Right hindlimb (tissue), 1 donor: Measurements from ENCODE around the gene MBP.

Experiments used
- DNase-seq: peaks from one replicate; pipeline ENCODE4 v3.0.0-alpha.2; 2018

The MBP gene

GRCh38 chr18:77016936-77017335 lies 115.6 kb downstream of the MBP start:
- no peak for DNase-seq

GRCh38 chr18:77015771-77016710 lies 116.5 kb downstream of the MBP start:
- no peak for DNase-seq

DNA sequence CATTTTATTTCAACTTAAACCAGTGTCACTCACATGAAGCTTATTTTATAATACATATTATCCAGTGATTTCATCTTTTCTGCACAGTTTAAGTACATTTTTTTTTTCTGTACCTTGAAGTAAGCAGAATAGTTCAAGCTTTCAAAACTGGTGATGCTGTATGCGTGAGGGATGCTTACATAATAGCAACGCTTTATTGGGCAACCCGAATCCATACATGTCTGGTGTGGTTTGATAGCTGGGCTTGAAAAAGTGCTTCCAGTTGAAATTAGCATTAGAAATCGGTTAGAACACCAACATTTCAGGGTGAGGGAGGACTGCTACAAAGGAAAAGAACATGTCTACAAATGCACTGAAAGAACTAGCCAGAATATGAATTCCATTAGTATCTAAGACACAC lies 117.4 kb downstream of the MBP start:
- DNase-seq = no peak

GRCh38 chr18:77014538-77014937 lies 118.0 kb downstream of the MBP start:
- DNase-seq = no peak

DNA sequence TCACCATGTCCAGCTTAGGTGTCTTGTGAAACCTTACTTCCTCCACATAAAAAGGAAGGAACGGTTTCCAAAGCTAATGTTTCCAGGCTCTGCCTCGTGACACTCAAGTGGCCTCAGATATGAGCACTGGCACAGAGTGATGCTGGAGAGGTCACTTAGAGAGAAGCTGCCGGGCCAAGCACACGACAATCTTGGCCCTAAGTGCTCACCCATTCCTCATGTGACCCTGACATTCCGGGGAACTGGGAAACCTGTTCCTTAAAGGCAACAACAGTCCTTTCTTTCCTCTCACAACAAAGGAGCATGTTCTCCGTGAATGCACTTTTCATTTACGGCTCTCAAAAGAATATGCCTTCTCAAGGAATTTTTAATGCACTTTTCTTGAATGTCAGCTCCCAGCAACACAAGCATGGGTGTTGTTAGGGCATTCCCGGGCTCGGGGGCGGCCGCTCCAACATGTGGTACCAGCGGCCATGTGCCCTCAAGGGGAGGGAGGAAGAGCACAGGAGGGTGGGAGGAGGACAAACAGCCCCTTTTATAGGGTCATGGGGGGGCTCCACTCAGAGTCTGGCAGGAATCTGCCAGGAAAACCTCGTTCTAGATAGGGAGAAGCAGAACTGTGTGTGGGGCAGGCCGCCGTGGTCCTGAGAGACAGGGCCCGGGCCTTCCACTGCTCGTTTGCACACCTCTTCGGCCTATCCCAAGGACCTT lies 118.6 kb downstream of the MBP start:
- DNase-seq = no peak

GRCh38 chr18:77012806-77013541 lies 119.6 kb downstream of the MBP start:
- no peak for DNase-seq

DNA sequence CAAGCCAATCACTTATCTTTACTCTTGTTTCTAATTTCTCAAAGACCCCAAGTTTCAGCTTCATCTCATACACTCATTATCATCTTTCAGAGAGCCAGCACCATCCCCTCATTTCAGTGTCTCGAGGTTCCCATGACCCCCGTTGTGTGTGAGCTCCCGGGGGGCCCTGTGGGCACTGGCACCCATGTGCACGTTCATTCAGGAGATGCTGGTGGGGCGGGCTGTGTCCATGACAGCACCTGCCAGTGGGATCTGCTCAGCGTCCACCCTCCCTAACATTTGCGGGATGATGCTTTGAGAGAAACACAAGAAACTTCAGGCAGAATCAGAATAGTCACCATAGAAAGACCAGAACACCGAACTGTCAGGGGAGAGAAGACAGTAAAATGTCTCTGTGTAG lies 120.5 kb downstream of the MBP start:
- no peak for DNase-seq

DNA sequence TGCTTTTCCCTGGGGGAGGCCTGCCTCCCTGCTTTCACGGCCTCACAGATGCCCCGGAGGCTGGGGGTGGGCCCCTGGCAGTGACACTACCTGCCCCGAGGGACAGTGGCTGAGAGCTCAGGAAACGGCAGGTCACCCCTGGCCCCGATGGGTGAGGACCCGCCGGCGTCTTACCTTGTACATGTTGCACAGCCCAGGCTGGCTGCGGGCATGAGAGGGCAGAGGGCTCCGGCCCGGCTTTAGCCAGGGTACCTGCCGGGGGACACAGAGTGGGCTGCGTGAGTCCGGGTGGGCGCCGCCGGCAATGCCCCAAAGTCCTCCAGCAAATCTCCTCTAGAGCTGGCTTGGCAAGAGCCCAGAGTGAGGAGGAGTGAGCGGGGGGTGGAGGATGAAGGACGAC lies 122.9 kb downstream of the MBP start:
- DNase-seq = no peak

DNA sequence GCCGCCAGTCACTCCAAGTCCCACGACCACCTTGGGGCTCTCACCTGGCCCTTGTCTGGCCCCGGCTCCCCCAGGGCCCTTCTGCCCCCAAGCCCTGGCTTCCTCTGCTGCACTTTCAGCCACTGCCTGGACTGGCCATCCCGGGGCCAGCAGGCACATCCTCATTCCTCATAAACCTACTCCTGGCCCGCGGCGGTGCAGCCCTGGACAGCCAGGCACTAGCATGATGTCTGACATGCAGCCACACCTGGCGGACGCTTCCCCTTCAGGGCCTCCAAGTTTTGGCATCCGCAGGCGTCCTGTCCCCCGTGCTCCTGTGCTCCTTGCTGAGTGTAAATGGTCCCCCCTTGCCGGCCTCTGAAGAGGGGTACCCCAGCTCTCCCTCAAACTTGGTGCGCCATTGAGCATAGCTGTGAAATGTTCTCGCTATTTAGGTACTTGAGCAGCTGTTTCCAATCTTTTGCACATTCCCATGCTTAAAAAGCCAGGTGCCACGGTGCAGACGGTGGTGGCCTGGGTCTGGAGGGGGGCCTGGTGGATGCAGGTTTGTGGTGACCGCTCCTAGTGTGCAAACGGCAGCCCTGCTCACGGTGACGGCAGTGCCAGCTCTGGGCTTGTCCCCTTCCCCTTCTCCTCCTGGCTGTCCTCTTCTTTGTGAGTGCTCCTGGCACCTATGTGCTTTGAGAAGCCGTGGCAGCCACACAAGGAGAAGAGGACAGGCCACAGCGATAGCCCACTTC lies 123.8 kb downstream of the MBP start:
- no peak for DNase-seq

GRCh38 chr18:77008006-77008405 lies 124.6 kb downstream of the MBP start:
- no peak for DNase-seq

DNA sequence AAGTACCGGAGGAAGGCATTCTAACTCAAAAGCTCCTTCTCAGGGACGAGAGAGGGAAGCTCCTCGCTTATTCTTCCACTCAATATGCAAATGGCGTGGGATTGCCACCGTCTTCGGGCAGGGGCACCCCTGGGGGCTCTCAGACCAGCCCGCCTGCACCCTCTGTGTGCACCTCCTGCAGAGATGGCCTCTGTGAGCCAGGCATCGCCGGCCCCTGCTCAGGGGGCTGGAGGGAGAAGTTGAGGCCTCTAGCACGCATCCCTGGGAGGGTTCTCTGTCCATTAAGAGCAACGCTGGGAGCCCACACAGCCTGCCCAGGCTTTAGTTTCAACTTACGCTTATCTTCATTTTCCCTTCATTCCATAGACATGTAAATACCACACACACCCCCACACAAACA lies 125.3 kb downstream of the MBP start:
- no peak for DNase-seq

DNA sequence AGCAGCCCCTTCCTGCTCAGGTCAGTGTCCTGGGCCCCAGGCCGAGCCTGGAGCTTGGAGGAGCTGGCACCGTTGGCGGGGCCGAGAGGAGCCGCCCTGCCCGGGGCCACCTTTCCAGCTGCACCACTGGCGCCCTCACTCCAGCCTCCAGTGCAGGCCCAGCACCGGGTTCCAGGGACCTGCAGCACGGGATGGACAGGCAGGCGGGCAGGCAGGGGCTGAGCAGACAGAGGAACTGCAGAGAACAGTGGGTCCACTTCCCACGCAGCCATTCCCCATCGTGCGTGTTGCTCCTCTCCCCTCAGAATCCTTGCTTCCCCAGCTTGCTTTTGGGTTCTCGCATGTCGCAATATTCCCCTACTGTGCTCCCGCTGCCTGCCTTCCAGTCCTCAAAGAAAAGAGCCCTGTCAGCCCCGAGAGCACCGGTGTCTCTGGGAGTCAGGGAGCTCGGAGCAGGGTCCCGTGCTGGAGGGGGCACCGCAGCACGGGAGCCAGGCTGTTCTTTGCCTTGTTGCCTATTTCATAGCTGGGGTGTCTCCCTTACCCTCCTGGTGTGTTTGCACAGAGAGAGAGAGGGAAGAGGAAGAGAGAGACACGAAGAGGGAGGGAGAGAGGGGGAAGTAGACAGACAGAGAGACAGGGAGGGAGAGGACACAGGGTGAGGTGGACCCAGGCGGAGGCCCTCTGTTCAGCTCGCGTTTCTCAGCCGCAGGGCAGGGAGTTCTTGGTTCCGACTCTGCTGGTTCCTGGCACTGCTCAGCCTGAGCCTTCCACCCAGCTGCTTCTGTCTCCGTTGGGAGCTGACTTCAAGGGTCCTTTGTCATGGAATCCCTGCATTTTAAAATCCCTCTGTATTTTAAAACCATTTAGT lies 126.0 kb downstream of the MBP start:
- no peak for DNase-seq

DNA sequence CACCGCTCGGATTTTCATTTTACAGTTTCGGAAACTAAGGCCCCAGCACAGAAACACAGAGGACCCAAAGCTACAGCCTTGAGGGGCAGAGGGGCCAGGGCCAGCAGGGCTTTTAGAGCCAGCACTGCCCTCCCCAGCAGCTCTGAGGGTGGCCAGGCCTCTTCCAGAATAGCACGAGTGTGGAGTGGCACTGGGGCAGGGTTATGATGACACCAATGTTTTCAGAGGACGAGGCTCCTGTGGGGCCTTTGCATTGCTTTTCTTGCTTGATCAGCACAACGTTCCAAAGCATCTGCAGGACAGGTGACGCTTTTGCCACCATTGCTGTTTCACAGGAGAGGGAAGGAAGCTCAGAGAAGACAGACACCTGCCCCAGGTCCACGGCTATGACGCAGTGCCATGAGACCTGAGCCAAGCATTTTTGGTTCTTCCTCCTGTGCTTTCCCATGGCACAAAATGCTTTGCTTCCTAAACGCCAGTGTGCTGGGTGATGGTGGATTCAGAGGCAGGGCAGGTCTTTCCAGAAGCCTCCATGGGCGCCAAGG lies 126.9 kb downstream of the MBP start:
- DNase-seq = no peak

GRCh38 chr18:77004555-77005380 lies 127.8 kb downstream of the MBP start:
- no peak for DNase-seq

DNA sequence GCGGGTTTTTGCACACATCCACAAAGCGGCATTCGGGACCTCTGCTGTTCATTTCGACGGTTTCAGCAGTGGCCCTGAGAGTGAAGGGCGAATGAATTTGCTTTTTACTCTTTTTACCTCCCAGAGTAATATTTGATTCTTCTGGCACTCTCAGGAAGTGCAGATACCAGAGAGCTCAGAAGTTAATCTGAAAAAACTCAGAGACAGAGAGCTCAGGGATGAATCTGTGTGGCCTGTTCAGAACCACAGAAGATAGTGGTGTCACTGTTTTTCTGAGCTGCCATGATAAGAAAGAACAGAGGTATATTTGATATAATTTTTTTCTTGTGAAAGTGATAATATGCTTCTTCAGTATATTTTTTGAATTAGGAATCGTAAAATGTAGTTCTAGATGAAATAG lies 129.3 kb downstream of the MBP start:
- no peak for DNase-seq

GRCh38 chr18:77002496-77002895 lies 130.1 kb downstream of the MBP start:
- no peak for DNase-seq

- DNase-seq = no peak
These were observed 130.6 kb downstream of the MBP start for GRCh38 chr18:77001979-77002378.

GRCh38 chr18:77001041-77001440 lies 131.5 kb downstream of the MBP start:
- DNase-seq = no peak

DNA sequence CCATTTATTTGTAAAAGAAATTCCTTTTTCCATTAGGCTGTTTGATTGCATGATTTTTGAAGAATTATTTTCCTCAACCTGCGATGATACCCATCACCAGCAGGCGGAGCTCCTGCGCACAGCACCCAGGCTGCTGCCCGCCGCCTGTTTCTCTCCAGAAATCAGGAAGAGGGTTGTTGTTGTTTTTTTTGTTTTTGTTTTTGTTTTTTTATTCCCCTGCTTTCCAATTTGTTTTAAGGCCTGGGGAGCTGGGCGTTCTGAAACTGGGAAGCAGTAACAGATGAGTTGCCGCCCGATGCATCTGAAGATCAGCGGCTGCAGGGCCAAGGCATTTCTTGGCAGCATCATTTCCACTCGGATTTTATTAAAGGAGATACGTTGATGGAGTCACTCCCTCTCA lies 132.1 kb downstream of the MBP start:
- peak; percentile 67 for DNase-seq

- no peak for DNase-seq
These were observed 133.5 kb downstream of the MBP start for GRCh38 chr18:76999077-76999476.
